ENCODE measurements around the gene ANGPTL4. TPM values are rescaled to one million over a fixed set of nuclear protein-coding genes. Genes with fewer than 3 reads are reported as not detected.

ANGPTL4 gene
- total RNA-seq, 4 donors from 2014 or later: 19.7 to 91.8 (median 41.9) TPM

GRCh38 chr19:8393192-8393870 is 29.4 kb downstream of the ANGPTL4 start:
- no peaks in the 10 kb centered on the region for H3K9me3 ChIP-seq
- intact Hi-C loops (cut with DNase I; ENCODE audit: low total_unique reads) (no loop called here), in situ Hi-C loops (cut with MboI; ENCODE audit: low sequenced_read_pairs in 4 of 4) (no loop called here)
- TF ChIP-seq CTCF (IDR thresholded peaks at IDR 0.05 in 4 of 5, conservative IDR thresholded peaks at IDR 0.05 in 1 of 5) (no peak), POLR2A (IDR thresholded peaks at IDR 0.05) (no peak)
- DNase-seq (no peak), ATAC-seq (no peak)
- H3K36me3 ChIP-seq: no peaks in the 10 kb centered on the region
- H3K4me3 ChIP-seq: no peak overlapping the region
- H3K27ac ChIP-seq: peak overlapping the region; percentile 96 to 100 (median 100)
- no peaks in the 10 kb centered on the region for H3K27me3 ChIP-seq
- peaks cover 69 to 73% of the 10 kb centered on the region in 2 donors for H3K4me1 ChIP-seq

GRCh38 chr19:8393871-8394250 is 29.9 kb downstream of the ANGPTL4 start:
- no peak for ATAC-seq
- no peak for TF ChIP-seq CTCF (IDR thresholded peaks at IDR 0.05 in 4 of 5, conservative IDR thresholded peaks at IDR 0.05 in 1 of 5)
- no peak for TF ChIP-seq POLR2A (IDR thresholded peaks at IDR 0.05)
- in situ Hi-C loops (cut with MboI; ENCODE audit: low sequenced_read_pairs in 4 of 4): no loop called here
- Histone ChIP-seq H3K27ac (peak overlapping the region; percentile 96 to 100 (median 100)), H3K36me3 (no peaks in the 10 kb centered on the region), H3K27me3 (no peaks in the 10 kb centered on the region), H3K4me3 (no peak overlapping the region), H3K9me3 (no peaks in the 10 kb centered on the region), H3K4me1 (peaks cover 69 to 70% of the 10 kb centered on the region in 2 donors)
- no peak for DNase-seq
- intact Hi-C loops (cut with DNase I; ENCODE audit: low total_unique reads): no loop called here

- Histone ChIP-seq H3K27me3 (no peaks in the 10 kb centered on the region), H3K4me3 (no peak overlapping the region), H3K9me3 (no peaks in the 10 kb centered on the region), H3K36me3 (peaks cover 0 to 9% of the 10 kb centered on the region in 2 donors), H3K4me1 (peaks cover 62 to 66% of the 10 kb centered on the region in 2 donors), H3K27ac (peak overlapping the region; percentile 96 to 100 (median 100))
- DNase-seq: no peak
- in situ Hi-C loops (cut with MboI; ENCODE audit: low sequenced_read_pairs in 4 of 4): loop anchor here in 2 of 4 donors (5.0 kb wide), 2 partner anchors 38 to 43 kb away; no protein-coding TSS in a partner anchor
- intact Hi-C loops (cut with DNase I; ENCODE audit: low total_unique reads): loop anchor here (1.0 kb wide), 1 partner anchor 41 kb away; no protein-coding TSS in a partner anchor
- no peak for ATAC-seq
- TF ChIP-seq POLR2A (IDR thresholded peaks at IDR 0.05) (no peak), CTCF (IDR thresholded peaks at IDR 0.05 in 4 of 5, conservative IDR thresholded peaks at IDR 0.05 in 1 of 5) (no peak)
These were observed 31.7 kb downstream of the ANGPTL4 start for GRCh38 chr19:8395621-8396082.

- ATAC-seq: no peak
- DNase-seq: no peak
- Histone ChIP-seq H3K27me3 (no peaks in the 10 kb centered on the region), H3K27ac (peak overlapping the region in 2 of 4 donors; percentile 96 to 100), H3K4me1 (peaks cover 59 to 61% of the 10 kb centered on the region in 2 donors), H3K36me3 (peaks cover 0 to 12% of the 10 kb centered on the region in 2 donors), H3K4me3 (no peak overlapping the region), H3K9me3 (no peaks in the 10 kb centered on the region)
- in situ Hi-C loops (cut with MboI; ENCODE audit: low sequenced_read_pairs in 4 of 4): loop anchor here in 2 of 4 donors (5.0 kb wide), 2 partner anchors 39 to 44 kb away; no protein-coding TSS in a partner anchor
- no peak for TF ChIP-seq CTCF (IDR thresholded peaks at IDR 0.05 in 4 of 5, conservative IDR thresholded peaks at IDR 0.05 in 1 of 5)
- TF ChIP-seq POLR2A (IDR thresholded peaks at IDR 0.05): no peak
- intact Hi-C loops (cut with DNase I; ENCODE audit: low total_unique reads): loop anchor here (1.0 kb wide), 1 partner anchor 42 kb away; no protein-coding TSS in a partner anchor
These were observed 32.2 kb downstream of the ANGPTL4 start for GRCh38 chr19:8396185-8396562.
